HG03565 (cell line): Measurements from ENCODE around the gene SIRT5.

Experiments used
- ATAC-seq: cut with Tn5 transposase; IDR thresholded peaks from one replicate; pipeline ENCODE4 v1.9.1; 2021; ENCODE audit warnings: mild to moderate bottlenecking, moderate library complexity; ENCODE audit not compliant: unreplicated experiment

The SIRT5 gene

DNA sequence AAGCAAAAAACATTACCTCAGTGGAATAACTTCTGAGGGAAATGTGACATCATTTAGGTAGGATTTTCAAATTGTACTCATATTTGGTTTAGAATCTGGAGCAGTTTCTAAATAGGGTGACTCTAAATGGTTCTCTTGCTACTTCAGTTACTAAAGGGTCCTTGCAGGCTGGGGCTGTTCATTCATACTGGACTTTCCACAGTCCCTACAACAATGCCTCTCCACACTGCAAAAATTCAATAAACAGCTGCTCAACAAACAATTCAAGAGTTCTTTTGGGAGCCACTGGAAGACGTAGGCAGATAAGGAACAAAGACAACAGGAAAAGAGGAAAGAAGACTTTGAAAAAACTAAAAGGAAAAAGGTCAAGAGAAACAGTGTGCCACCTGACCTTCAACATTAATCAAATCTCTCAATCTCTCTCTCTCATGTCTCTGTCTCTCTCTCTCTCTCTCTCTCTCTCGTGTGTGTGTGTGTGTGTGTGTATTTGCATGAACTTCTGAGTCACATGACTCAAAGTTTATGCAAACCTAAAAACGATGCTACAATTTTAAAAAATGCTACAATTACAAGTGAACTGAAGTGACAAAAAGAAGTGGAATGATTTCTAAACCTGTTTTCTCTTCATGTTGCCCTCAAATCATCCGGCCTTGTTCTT is 55.2 kb downstream of the SIRT5 start:
- no peak for ATAC-seq

DNA sequence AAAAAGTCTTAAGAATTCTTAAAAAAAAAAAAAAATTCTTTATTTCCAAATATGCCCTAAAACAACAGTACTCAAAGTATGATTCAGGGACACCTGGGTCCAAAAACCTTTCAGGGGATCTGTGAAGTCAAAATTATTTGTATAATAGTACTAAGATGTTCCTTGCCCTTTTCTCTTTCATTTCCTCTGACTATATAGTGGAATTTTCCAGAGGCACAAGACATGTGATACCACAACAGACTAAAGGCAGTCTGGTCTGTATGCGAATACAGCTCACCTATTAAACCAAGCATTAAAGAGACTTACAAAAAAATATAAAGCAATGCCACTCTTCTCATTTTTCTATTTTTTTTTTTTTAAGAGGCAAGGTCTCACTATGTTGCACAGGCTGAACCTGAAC is 56.1 kb downstream of the SIRT5 start:
- no peak for ATAC-seq

DNA sequence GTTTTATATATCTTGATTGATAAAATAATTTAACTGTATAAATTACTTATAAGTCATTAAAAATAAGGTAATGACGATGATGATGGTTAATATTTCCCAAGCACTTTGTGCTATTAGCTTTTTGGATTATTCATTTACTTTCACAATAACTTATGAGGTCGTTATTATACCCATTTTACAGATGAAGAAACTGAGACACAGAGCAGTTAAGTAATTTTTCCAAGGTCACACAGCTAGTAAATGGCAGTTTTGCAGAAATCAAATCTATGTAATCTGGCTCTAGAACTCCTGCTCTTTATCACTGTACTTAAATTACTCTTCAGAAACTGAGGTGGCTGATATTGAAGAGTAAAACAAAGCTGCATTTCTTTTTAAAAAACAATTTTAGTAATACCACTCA is 58.9 kb downstream of the SIRT5 start:
- no peak for ATAC-seq

DNA sequence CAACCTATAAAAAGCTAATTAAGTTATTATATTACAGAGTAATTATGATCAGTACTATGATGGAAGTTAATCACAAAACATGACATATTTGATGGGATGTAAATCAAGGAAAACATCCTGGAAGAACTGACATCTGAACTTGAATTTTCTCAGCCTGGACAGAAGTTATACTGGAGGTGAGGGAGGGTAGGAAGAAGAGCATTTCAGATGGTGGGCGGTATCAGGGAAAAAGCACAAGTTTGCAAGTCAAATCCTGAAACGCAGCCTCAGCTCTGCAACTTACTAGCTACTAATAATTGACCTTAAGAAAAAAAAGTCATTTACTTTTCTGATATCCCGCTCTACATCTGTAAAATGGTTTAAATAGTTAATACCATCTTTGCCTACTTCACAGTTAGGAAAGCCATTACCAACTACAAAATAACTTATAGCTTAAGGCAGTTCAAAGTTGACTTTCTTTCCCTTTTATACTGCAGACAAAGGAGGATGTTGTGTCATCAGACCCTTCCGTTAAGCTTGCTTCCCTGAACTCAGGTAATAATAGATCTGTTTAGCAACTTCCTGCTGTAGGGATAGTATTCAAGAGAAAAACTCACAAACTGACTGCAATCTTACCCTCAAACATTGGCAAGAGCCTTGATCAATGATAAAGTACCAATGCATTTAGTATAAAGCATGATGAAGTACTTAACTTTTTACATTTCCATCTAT is 61.7 kb downstream of the SIRT5 start:
- ATAC-seq = no peak

DNA sequence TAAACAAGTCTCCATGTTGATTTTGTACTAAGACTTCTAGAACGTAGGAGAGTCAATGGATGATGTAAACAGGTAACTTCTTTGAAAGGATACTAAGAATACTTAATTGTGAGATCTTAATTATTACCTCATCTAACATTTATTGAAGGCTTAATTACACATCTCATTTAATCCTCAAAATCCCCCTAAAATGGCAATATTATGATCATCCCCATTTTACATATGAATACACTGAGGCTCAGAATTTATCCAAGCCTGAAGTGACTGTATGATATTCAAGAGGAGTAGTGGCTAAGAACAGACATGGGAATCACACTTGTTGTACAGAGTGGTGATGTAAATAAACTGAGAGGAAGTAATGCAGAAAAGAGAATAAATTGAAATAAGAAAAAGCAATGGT is 63.6 kb downstream of the SIRT5 start:
- no peak for ATAC-seq

DNA sequence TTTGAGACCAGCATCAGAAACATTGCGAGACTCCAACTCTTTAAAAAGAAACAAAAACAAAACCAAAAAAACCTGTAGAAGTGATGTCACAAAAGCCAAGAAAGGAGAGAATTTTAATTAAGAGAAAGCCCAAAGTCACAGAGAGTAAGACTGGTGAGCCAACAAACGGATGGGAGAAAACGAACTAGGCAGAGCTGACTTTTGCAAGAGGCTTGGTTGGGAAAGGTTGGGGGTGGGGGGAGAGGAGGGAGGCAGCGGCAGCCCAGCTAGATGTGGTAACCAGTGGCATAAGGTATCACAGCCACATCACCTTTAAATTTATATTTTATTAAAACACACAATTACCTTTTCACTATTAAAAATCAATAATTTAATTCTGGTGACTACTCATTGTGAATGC is 64.2 kb downstream of the SIRT5 start:
- ATAC-seq = no peak

DNA sequence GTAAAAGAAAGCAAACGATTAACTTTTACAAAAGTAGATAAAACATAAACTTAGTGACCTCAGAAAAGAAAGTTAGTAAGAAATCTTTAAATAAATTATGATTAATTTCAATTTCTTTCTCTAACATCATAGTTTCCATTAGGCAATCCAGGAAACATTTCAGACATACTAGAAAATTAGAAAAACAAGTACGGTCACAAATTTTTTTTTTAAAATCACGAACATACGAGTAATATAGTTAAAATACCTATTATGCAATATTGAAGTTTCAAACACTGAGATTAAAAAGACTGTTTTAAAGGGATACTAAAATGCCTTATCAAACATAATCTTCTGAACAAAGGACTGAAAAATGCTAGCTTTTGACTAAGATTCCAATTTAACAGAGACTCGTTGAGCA is 66.9 kb downstream of the SIRT5 start:
- ATAC-seq = no peak

DNA sequence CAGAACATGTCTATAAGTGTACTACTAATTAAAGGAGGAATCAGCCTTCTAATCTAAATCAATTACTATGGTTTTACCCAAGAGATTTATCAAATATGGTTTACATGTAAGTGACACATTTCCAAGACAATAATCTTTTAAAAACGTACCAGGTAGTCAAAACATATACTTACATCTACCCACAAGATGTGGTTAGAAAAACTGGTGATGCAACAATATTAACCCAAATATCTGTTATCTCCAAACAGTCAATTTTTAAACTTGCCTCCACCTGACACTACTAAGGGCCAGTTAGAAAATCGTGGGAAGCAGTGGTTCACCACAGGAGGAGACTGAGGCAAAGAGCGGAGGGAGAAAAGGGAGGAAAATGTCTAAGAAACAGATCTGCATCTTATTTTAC is 68.7 kb downstream of the SIRT5 start:
- no peak for ATAC-seq

DNA sequence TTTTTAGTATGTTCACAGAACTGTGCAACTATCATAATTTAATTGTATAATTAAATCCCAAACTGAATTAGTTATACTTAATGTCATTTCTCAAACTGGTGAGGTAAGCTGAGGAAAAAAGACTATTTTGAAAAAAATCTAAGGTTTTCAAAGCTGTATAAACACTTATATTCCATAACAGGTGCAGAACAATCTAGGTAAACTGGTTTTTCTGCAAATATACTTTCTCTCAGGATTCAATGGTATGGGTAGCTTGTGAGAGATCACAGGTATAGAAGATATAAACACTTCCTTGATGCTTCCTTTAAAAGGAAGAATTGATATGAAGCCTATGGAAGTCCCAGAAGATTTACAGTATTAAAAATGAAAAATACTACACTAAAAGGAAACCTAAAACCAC is 74.4 kb downstream of the SIRT5 start:
- ATAC-seq = no peak

DNA sequence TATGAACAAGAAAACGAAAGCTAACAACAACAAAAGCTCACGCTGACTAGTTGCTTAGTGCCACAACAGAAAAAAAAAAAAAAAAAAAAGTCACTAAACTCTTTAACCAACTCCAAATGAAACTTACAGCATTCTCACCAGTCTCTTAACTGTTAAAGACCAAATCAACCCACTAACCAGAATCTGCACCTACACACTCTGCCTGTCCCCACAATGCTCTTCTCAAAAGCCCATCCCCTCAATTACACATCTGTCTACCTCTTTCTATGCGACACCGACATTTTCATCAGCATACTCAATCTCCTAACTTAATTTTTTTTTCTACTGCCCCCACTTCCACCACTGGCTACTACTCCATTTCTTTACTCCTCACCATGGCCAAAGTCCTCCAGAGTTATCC is 75.0 kb downstream of the SIRT5 start:
- ATAC-seq = no peak

DNA sequence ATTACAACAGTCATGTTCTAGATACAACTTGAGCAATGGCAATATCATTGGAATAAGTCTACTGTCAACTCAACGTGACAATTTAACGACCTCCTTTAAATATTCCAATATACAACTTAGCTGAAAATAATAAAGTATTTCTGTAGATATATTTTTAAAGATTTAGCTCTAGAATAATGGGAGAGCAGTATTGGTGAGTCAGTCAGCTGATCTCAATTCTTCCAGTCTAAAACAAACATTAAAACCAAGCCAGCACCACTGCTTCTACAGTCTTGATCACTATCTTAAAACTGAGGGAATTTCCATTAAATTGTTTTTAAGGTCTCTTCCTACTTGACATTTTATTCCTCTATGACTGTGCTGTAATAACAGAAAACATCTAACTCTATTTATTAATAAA is 78.9 kb downstream of the SIRT5 start:
- ATAC-seq = no peak

DNA sequence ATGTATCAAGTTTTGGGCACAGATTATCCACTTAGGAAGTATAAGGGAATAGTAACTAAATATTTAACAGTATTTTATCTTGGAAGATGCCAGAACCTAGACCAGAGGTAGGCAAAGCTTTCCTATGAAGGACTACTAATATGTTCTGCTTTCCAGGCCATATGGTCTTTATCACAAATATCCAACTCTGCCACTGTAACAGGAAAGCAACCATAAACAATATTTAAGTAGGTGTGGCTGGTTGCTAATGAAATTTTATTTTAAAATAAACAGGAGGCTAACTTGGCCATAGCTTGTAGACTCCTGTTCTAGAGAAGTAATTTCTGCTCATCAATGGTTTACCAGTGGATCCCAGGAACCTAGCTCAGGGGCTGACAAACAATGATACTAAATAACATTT is 80.1 kb downstream of the SIRT5 start:
- ATAC-seq = no peak

DNA sequence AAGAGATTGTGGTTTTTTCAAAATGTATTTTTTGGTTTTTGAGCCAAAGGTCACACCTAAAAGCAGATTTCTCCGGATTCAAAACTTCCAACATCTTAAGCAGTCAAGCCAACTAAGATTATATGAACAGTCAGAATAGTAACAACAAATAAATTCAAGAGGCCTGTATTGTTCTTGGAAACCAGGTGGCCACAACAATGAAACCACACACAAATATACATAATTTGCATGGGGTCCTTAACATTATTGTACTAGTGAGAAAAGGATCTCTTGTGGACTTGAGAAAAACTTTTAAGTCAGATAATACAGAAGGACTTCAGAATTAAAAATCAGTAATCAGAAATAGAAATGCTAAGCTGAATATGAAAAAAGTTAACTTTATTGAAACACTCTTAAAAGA is 81.3 kb downstream of the SIRT5 start:
- no peak for ATAC-seq

DNA sequence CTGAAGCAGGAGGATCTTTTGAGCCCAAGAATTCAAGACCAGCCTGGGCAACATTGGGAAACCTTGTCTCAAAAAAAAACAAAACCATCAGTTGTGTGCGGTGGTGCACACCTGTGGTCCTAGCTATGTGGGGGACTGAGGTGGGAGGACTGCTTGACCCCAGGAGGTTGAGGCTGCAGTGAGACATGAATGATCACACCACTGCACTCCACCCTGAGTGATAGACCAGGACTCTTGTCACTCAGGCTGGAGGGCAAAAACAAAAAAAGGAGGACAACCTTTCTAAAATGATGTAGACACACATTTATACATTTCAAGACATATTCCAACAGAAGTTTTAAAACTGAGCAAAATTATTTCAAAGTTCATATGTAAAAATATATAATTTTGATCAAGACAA is 85.9 kb downstream of the SIRT5 start:
- ATAC-seq = no peak

DNA sequence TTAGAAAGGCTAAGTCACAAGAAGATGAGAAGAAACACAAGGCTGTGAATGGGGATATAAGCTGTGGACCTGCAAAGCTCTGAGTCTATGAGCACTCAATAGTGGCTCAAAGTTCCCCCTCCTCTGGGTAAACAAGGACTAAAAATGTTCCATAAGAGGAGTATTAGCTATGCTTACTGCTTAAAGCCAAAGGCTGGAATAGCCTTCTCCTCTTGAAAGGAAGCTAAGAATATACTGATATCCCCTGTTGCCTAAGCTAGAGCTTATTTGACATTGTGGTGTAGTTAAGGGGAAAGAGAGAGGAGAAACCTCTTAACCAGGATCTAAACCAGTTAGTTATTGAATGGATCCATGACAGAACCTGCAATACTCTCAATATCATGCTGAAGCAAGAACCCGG is 86.5 kb downstream of the SIRT5 start:
- no peak for ATAC-seq

DNA sequence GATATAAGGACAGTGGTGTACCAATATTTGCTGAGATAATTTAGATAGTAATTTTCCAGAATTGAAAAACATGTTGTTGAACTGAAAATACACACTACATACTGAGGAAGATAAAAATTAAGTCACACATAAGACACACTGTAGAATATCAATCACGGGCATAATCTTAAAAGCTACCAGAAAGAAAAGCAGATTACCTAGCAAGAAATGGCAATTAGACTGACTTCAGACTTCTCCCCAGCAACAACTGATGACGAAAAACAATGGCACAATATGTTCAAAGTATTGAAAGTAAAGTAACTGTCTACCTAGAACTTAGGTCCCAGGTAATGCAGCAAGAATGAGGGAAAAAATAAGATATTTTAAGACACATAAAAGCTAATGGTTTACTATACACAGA is 87.2 kb downstream of the SIRT5 start:
- ATAC-seq = no peak

DNA sequence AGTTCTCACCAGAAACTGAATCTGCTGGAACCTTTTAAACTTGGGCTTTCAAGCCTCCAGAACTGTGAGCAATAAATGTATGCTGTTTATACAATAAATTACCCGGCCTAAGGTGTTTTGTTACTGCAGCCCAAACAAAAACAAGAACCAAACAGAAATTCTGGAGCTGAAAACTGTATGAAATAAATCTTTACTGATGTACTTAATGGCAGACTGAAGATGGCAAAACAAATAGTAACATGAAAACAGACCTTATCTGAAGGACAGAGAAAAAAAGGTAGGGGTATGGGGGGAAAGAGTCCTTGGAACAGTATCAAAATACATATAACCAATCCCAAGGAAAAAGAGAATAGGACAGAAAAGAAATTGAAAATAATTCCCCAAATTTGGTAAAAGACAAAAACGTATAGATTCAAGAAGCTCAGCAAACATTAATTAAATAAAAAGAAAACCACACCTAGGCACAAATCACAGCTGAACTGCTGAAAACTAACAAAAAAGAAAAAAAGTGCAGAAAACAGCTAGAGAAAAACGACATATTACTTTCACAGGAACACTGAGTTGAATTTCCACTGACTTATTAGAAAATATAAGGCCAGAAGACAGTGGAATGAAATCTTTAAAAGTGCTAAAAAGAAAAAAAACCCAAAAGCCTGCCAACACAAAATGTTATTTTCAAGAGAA is 88.4 kb downstream of the SIRT5 start:
- ATAC-seq = no peak

DNA sequence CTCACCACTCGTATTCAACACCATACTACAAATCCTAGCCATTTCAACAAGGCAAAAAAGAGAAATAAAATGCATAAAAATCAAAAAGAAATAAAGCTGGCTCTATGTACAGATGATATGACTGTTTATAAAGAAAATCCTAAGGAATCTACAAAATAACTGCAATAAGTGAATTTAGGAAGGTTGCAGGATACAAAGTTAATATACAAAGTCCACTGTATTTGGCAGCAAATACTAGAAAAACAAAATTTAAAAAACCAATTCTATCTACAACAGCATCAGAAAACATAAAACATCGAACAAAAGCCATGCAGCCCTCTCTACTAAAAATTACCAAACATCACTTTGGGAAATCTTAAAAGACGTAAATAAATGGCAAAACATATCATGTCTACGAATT is 89.6 kb downstream of the SIRT5 start:
- ATAC-seq = no peak
